ENCODE measurements around the gene PNPLA8. TPM values are rescaled to one million over a fixed set of nuclear protein-coding genes. Genes with fewer than 3 reads are reported as not detected.

The PNPLA8 gene
- total RNA-seq, 1 donor from 2014 or later: 21.5 TPM

DNA sequence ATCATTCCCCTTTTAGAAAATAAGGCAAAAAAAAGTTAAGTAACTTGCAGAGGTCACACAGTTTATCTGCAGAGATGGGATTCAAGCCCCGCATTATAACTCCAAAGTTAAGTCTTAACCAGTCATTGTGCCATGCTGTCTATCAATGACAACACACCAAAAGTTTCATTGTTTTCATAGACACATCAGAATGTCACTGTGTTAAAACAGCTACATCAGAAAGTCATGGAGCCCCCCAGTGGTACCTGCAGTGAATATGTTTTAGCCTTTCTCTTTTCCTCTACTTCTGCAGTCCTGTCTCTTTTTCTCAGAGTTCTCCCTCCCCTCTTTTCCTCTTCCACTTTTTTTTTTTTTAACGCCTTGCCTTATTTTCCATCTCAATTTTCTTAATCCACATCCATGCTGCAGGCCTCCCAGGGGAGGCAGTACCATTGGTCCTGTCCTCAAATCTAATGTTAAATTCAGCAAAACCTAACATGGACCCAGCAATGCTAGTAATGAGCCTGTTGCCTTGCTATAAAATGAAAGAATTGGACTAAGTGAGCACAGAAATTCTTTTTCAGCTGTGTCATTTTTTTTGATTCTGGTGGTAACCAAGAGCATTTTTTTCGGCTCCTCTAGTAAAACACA lies 65.9 kb downstream of the PNPLA8 start:
- no peaks in the 10 kb centered on the region for H3K36me3 Mint-ChIP-seq (ENCODE audit: low read depth)
- peaks cover 13% of the 10 kb centered on the region for H3K4me1 Mint-ChIP-seq (ENCODE audit: low read depth)
- H3K4me3 Mint-ChIP-seq (ENCODE audit: low read depth): no peak overlapping the region
- intact Hi-C loops (cut with micrococcal nuclease): loop anchor here (2.0 kb wide), 1 partner anchor 279 kb away; no protein-coding TSS in a partner anchor
- no peak for DNase-seq (ENCODE audit: low spot score)
- H3K9me3 Mint-ChIP-seq: no peaks in the 10 kb centered on the region
- no peak overlapping the region for H3K27ac Mint-ChIP-seq
- peaks cover 47% of the 10 kb centered on the region for H3K27me3 Mint-ChIP-seq (ENCODE audit: low read depth)

DNA sequence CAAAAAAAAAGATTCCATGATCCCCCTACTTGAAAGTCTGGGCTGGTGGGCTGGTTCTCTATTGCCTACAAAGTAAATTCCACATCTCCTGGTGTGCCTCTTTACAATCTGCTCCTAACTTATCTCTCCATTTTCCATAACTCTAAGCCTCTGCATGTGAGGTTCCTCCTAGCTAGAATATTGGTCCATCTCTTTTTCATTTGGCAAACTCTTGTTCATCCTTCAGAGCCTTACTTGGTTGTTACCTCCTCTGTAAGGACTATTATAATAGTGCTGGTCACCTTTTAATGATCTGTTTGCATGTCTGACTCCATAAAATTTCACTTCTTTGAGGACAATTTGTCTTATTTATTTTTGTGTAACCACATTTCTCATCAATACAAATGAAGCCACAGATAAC lies 68.1 kb downstream of the PNPLA8 start:
- Mint-ChIP-seq H3K27me3 (ENCODE audit: low read depth) (peaks cover 61% of the 10 kb centered on the region), H3K36me3 (ENCODE audit: low read depth) (no peaks in the 10 kb centered on the region), H3K9me3 (no peaks in the 10 kb centered on the region), H3K4me3 (ENCODE audit: low read depth) (no peak overlapping the region), H3K27ac (no peak overlapping the region), H3K4me1 (ENCODE audit: low read depth) (peaks cover 14% of the 10 kb centered on the region)
- no peak for DNase-seq (ENCODE audit: low spot score)
- intact Hi-C loops (cut with micrococcal nuclease): no loop called here

DNA sequence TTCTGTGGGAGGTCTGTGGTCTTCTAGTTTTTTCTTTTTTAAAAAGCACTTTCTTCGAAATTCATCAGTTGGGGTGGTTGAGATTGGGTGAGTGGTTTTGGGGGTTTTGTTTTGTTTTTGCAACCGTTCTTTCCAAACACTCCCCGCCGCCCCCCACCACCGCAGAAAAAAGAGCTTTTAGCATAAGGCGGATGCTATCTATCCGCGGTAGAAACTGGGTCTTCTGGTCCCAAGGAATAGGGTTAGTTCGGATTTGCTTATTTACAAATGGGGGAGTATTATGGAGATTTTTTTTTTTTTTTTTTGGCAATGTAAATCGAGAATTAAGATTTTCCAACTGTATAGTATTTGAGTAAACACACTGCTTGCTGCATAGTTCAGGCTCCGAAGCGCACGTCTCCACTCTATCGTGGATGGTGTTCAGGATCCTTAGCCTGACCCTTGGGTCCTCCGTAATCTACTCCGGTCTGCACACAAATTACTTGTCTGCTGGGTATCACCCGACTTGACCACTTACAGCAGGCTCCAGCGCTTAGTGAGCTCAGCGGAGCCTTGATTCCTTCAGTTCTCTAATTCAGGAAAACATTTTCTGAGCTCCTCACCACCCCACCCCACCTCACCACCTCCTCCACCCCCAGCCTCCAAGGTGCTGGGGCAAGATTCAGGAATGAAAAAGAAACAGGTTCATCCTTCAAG lies 68.9 kb downstream of the PNPLA8 start:
- H3K4me3 Mint-ChIP-seq (ENCODE audit: low read depth): peak overlapping the region; percentile 51
- intact Hi-C loops (cut with micrococcal nuclease): no loop called here

DNA sequence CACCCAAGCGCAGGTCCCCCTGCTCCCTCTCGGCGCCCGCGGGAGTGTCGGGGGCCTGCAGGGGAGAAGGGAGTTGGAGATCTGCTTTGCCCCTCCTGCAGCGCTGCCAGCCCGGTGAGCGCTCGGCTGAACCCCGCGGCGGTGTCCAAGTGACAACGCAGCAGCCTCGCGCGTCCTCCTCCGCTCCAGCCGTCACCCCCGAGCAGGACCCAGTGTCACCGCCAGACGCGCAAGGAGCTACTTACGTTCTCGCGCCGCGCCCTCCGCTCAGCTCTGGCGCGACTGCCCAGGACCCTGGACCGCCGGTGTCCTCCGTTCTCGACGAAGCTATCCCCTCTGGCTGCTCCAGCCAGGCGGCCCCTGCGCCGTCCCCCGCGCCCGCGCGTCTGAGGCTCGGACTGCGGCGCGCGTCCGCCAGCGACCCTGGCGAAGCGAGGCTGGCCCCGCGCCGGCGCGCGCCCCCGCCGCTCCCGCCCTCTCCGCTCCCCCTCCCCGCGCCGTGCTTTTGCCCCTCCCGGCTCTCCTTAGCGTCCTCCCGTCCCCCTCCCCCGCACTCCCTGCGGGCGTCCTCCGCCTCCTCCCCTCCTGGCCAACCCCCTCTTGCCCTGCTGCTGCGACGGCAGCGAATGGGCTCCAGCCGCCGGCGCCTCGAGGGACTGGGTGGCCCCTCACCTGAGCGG lies 69.8 kb downstream of the PNPLA8 start, which contains the start of gene NRCAM:
Gene NRCAM (minus strand): TSS at position 439 of the 680 bp plus-strand sequence. CDS start 216,372 bp downstream, outside the sequence.
- Mint-ChIP-seq H3K4me1 (ENCODE audit: low read depth) (peaks cover 12% of the 10 kb centered on the region), H3K9me3 (no peaks in the 10 kb centered on the region), H3K27ac (no peak within 1 kb of the TSS), H3K36me3 (ENCODE audit: low read depth) (no peaks in the 10 kb centered on the region), H3K4me3 (ENCODE audit: low read depth) (peak within 1 kb of the TSS; percentile 51), H3K27me3 (ENCODE audit: low read depth) (peaks cover 69% of the 10 kb centered on the region)
- intact Hi-C loops (cut with micrococcal nuclease): loop anchor here (2.0 kb wide), 1 partner anchor 41 kb away; no protein-coding TSS in a partner anchor
- no peak for DNase-seq (ENCODE audit: low spot score)

More for the DNA sequence above, 68.9 kb downstream of the PNPLA8 start:
- Mint-ChIP-seq H3K9me3 (no peaks in the 10 kb centered on the region), H3K4me1 (ENCODE audit: low read depth) (peaks cover 12% of the 10 kb centered on the region), H3K36me3 (ENCODE audit: low read depth) (no peaks in the 10 kb centered on the region), H3K27ac (no peak overlapping the region), H3K27me3 (ENCODE audit: low read depth) (peaks cover 66% of the 10 kb centered on the region)
- DNase-seq (ENCODE audit: low spot score): no peak

DNA sequence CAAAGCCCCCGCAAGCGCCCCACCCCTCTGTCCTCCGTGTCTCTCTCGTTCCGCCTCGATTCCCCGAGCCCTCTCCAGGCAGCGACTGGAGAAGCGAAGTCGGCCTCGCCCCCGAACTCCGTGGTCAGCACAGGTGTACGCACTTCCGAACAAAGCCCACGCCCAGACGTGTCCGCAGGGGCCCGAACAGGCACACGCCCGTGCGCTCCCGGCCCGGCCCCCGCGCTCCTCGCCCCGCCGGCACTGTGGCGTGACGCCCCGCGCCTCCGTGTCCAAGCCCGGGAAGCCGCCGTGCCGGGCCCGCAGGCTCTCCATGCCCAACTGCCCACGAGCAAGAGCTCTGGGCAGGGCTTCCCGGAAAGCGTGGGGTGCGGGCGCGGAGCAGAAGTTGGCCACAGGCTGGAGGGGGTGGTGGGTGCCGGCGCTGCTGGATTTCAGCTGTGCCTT lies 70.4 kb downstream of the PNPLA8 start:
- peaks cover 12% of the 10 kb centered on the region for H3K4me1 Mint-ChIP-seq (ENCODE audit: low read depth)
- H3K9me3 Mint-ChIP-seq: no peaks in the 10 kb centered on the region
- intact Hi-C loops (cut with micrococcal nuclease): loop anchor here (2.0 kb wide), 1 partner anchor 41 kb away; no protein-coding TSS in a partner anchor
- H3K27ac Mint-ChIP-seq: no peak overlapping the region
- H3K4me3 Mint-ChIP-seq (ENCODE audit: low read depth): peak overlapping the region; percentile 42
- no peak for DNase-seq (ENCODE audit: low spot score)
- H3K36me3 Mint-ChIP-seq (ENCODE audit: low read depth): no peaks in the 10 kb centered on the region
- H3K27me3 Mint-ChIP-seq (ENCODE audit: low read depth): peaks cover 67% of the 10 kb centered on the region

DNA sequence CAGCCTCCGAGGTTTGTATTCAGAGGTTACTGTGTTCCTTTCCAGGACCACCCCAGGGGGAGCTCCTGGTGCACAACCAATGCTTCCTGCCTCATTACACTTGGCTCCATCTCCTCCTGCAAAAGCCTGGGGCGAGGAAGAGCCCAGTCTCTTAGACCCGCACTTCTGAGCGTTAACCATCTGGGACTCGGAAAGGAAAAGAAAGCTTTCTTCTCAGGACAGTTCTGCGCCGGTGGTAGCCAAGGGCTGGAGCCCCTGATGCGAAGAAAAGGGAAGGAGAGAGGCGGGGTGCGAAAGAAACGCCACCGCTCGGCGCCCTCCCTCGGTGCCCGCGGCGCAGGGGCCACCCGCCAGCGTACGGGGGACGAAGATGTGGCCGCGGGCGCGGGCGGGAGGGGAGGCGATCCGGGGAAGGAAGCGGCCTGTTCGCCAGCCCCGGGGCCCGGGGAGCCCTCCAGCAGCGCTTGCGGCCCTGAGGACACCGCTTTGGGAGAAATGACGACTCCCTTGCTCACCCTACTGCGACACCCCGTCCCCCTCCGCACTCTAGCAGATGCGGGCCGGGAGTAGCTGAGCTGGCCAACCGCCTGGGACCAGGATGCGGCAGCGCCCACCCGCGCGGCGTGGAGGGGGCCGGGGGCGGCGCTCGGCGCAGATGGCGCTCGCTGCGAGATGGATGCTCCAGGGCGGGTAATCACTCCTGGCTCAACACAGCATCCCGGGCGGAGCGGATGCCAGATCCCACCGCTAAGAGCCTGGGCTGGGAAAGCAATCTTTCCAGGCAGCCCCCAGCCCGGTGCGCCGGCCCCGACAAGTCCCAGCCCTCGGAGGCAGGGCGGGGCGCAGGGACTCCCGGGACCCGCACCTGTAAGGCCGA lies 71.0 kb downstream of the PNPLA8 start:
- intact Hi-C loops (cut with micrococcal nuclease): loop anchor here (2.0 kb wide), 1 partner anchor 42 kb away; no protein-coding TSS in a partner anchor

DNA sequence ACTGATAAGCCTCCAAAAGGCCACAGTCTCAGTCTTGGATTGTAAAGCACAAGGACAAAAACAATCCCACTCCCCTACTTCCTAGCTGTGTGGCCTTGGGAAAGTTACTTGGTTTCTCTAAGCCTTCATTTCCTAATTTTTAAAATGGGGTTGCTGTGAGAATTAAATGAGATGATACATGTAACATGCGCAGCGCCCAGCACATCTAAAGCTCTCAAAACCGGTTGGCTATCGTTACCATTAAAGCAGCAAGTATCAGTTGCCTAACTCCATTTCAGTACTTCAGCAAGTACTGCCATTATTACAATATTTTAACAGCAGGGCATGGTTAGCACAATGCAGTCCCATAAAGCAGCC lies 71.6 kb downstream of the PNPLA8 start:
- H3K4me3 Mint-ChIP-seq (ENCODE audit: low read depth): peak overlapping the region; percentile 67
- intact Hi-C loops (cut with micrococcal nuclease): loop anchor here (2.0 kb wide), 1 partner anchor 43 kb away; no protein-coding TSS in a partner anchor
- H3K4me1 Mint-ChIP-seq (ENCODE audit: low read depth): peaks cover 12% of the 10 kb centered on the region
- no peaks in the 10 kb centered on the region for H3K9me3 Mint-ChIP-seq
- peaks cover 66% of the 10 kb centered on the region for H3K27me3 Mint-ChIP-seq (ENCODE audit: low read depth)
- DNase-seq (ENCODE audit: low spot score): no peak
- H3K27ac Mint-ChIP-seq: no peak overlapping the region
- no peaks in the 10 kb centered on the region for H3K36me3 Mint-ChIP-seq (ENCODE audit: low read depth)

More for the DNA sequence above, 71.0 kb downstream of the PNPLA8 start:
- H3K36me3 Mint-ChIP-seq (ENCODE audit: low read depth): no peaks in the 10 kb centered on the region
- H3K4me3 Mint-ChIP-seq (ENCODE audit: low read depth): peak overlapping the region; percentile 67
- DNase-seq (ENCODE audit: low spot score): no peak
- no peak overlapping the region for H3K27ac Mint-ChIP-seq
- H3K9me3 Mint-ChIP-seq: no peaks in the 10 kb centered on the region
- H3K4me1 Mint-ChIP-seq (ENCODE audit: low read depth): peaks cover 12% of the 10 kb centered on the region
- peaks cover 65% of the 10 kb centered on the region for H3K27me3 Mint-ChIP-seq (ENCODE audit: low read depth)

DNA sequence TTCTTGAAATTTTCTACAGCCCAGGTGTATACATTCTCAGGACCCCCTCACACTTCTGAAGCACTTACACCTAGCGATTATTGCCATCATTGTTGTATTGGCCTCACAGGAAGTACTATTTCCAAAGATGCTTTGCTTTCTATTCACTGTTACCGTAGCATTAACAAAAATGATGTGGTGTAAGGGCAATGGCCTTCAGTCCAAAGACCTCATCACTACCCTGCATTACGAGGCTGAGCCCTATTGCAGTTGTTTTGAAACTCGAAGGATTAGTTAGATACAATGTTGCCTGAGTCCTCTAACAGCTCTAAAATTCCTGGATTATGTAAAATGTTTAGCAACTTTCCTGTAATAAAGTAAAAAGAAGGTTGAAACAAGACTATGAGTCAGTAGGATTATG lies 72.6 kb downstream of the PNPLA8 start:
- Mint-ChIP-seq H3K4me3 (ENCODE audit: low read depth) (no peak overlapping the region), H3K4me1 (ENCODE audit: low read depth) (peaks cover 12% of the 10 kb centered on the region), H3K27me3 (ENCODE audit: low read depth) (peaks cover 60% of the 10 kb centered on the region), H3K36me3 (ENCODE audit: low read depth) (no peaks in the 10 kb centered on the region), H3K27ac (no peak overlapping the region), H3K9me3 (no peaks in the 10 kb centered on the region)
- no peak for DNase-seq (ENCODE audit: low spot score)
- intact Hi-C loops (cut with micrococcal nuclease): no loop called here

DNA sequence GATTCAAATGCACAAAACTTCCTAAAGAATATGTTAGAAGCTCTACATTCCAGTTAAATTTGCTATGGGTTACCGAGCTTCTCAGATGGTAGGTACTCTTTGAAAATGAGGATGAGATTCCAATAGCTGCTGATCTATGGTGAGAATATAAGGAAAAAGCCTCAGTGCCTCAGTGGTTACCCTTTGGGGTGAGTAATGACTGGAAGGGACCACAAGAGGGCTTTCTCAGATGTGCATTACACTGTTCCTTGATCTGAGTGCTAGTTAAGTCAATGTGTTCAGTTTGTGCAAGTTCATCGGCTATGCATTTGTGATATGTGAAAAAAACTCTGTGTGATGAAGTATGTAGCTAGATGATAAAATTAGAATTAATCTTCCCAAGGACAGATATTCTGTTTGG lies 73.2 kb downstream of the PNPLA8 start:
- intact Hi-C loops (cut with micrococcal nuclease): no loop called here
- DNase-seq (ENCODE audit: low spot score): no peak
- Mint-ChIP-seq H3K27ac (no peak overlapping the region), H3K36me3 (ENCODE audit: low read depth) (no peaks in the 10 kb centered on the region), H3K9me3 (no peaks in the 10 kb centered on the region), H3K27me3 (ENCODE audit: low read depth) (peaks cover 57% of the 10 kb centered on the region), H3K4me3 (ENCODE audit: low read depth) (no peak overlapping the region), H3K4me1 (ENCODE audit: low read depth) (peaks cover 12% of the 10 kb centered on the region)

DNA sequence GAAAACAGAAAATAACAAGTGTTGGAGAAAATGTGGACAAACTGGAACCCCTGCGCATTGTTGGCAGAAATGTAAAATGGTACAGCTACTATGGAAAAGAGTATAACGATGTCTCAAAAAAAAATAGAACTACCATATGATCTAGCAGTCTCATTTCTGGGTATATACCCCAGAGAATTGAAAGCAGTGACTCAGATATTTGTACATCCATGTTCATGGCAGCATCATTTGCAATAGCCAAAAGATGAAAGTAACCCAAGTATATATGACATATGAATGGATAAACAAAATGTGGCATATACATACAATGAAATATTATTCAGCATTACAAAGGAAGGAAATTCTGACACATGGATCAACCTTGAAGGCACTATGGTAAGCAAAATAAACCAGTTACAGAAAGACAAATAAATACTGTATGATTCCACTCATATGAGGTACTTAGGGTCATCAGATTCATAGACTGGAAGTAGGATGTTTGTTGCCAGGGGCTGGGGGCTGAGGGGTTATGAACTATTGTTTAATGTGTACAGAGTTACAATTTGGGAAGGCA lies 74.6 kb downstream of the PNPLA8 start:
- Mint-ChIP-seq H3K4me1 (ENCODE audit: low read depth) (peaks cover 5% of the 10 kb centered on the region), H3K27me3 (ENCODE audit: low read depth) (peaks cover 45% of the 10 kb centered on the region), H3K27ac (no peak overlapping the region), H3K36me3 (ENCODE audit: low read depth) (no peaks in the 10 kb centered on the region), H3K9me3 (no peaks in the 10 kb centered on the region), H3K4me3 (ENCODE audit: low read depth) (no peak overlapping the region)
- intact Hi-C loops (cut with micrococcal nuclease): no loop called here
- no peak for DNase-seq (ENCODE audit: low spot score)

DNA sequence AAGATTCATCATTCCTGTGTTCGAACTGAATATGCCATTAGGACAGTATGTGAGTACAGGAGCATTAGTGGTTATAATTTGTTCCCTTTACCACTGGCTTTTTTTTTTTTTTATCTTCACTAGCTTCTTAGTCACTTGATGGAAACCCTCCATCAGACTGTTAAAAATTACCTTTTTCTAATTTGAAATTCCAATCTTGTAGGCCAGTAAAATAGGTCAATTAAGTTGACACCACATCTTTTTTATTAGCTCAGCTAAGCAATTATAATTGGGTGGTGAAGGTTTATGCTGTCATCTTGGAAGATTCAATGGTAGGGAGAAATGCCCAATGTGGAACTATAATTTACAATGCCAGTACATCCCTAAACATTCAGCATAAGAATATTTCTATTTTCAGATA lies 75.8 kb downstream of the PNPLA8 start:
- no peaks in the 10 kb centered on the region for H3K9me3 Mint-ChIP-seq

DNA sequence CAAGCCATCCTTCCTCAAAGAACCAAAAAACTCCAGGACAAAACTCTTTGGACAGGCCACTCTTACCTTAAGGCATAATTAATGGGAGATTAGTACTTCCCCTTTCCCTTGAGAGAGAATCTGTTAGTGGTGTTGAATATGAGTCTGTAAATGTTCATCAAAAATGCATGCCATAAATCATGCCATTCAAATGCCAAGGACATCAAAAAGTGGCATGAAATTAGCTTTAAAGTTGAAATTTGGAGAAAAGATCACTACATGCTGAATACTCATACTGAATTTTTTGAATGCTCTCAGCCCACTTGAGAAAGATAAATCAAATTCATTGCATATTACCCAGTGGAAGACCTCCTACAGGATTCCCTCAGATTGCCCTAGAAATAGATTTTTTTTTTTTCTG lies 76.4 kb downstream of the PNPLA8 start:
- H3K4me3 Mint-ChIP-seq (ENCODE audit: low read depth): no peak overlapping the region

More for the DNA sequence above, 75.8 kb downstream of the PNPLA8 start:
- Mint-ChIP-seq H3K27me3 (ENCODE audit: low read depth) (peaks cover 43% of the 10 kb centered on the region), H3K4me1 (ENCODE audit: low read depth) (peaks cover 5% of the 10 kb centered on the region), H3K27ac (no peak overlapping the region), H3K36me3 (ENCODE audit: low read depth) (no peaks in the 10 kb centered on the region), H3K4me3 (ENCODE audit: low read depth) (no peak overlapping the region)
- no peak for DNase-seq (ENCODE audit: low spot score)
- intact Hi-C loops (cut with micrococcal nuclease): no loop called here

More for the DNA sequence above, 76.4 kb downstream of the PNPLA8 start:
- DNase-seq (ENCODE audit: low spot score): no peak
- H3K36me3 Mint-ChIP-seq (ENCODE audit: low read depth): no peaks in the 10 kb centered on the region
- H3K27ac Mint-ChIP-seq: no peak overlapping the region
- intact Hi-C loops (cut with micrococcal nuclease): no loop called here
- H3K9me3 Mint-ChIP-seq: no peaks in the 10 kb centered on the region
- H3K27me3 Mint-ChIP-seq (ENCODE audit: low read depth): peaks cover 41% of the 10 kb centered on the region
- peaks cover 3% of the 10 kb centered on the region for H3K4me1 Mint-ChIP-seq (ENCODE audit: low read depth)
